HEK293 (cell line): ENCODE results near the gene HMGN1.

ENCODE experiments used
- PRDM6 ChIP-seq: fragments of 450-650 bp; formaldehyde crosslinking; IDR thresholded peaks from 2 replicates; pipeline ENCODE4 v1.5.1; 2017; ENCODE audit warnings: missing biosample characterization, missing genetic modification characterization
- SETDB1 ChIP-seq: IDR thresholded peaks from one replicate; pipeline ENCODE4 v1.6.1; 2017; ENCODE audit warnings: mild to moderate bottlenecking, low read length, moderate library complexity, mixed read lengths; ENCODE audit not compliant: insufficient read length
- ZBTB7A ChIP-seq: fragments of 450-650 bp; formaldehyde crosslinking; IDR thresholded peaks from 2 replicates; pipeline ENCODE4 v1.5.1; 2016; ENCODE audit warnings: low read depth, missing biosample characterization, missing genetic modification characterization
- ZNF274 ChIP-seq, 2 experiments: fragments of 200-500 bp in 1 of 2; fragments of 450-650 bp in 1 of 2; sonication (Bioruptor generic) in 1 of 2; formaldehyde crosslinking in 1 of 2; IDR thresholded peaks; 2 replicates each; pipeline versions ENCODE4 v1.5.1 to v1.6.1; 2014 to 2016; ENCODE audit warnings: borderline replicate concordance in 1 of 2, inconsistent platforms in 1 of 2, low read length in 1 of 2, missing biosample characterization in 1 of 2, missing genetic modification characterization in 1 of 2
- ZNF514 ChIP-seq: fragments of 450-650 bp; formaldehyde crosslinking; IDR thresholded peaks from 2 replicates; pipeline ENCODE4 v1.5.1; 2016; ENCODE audit warnings: missing biosample characterization, missing genetic modification characterization

- TF ChIP-seq SETDB1 (no peak), PRDM6 (no peak), ZNF514 (tag by site-specific recombination) (no peak), ZNF274 (IDR thresholded peaks at IDR 0.05; ENCODE audit: low read length) (no peak), ZNF274 (tag by site-specific recombination; IDR thresholded peaks at IDR 0.05; ENCODE audit: borderline replicate concordance) (no peak), ZBTB7A (tag by site-specific recombination) (no peak)
Observed at GRCh38 chr21:39362733-39363132, 13.8 kb upstream of the HMGN1 start.
